GM12875 (cell line): ENCODE measurements around the gene AP2A2.

ENCODE experiments used
- H3K4me3 ChIP-seq: one replicate; pipeline ENCODE4 v1.5.1; 2011; ENCODE audit warnings: low read depth, low read length, control low read depth
- TF ChIP-seq, protein P1 (sequence below): IDR thresholded peaks from 2 replicates; pipeline ENCODE4 v1.5.1; 2011; ENCODE audit warnings: low read depth, mild to moderate bottlenecking, control low read depth, inconsistent platforms, low read length, moderate library complexity, borderline replicate concordance; ENCODE audit not compliant: insufficient read depth

Gene AP2A2

DNA sequence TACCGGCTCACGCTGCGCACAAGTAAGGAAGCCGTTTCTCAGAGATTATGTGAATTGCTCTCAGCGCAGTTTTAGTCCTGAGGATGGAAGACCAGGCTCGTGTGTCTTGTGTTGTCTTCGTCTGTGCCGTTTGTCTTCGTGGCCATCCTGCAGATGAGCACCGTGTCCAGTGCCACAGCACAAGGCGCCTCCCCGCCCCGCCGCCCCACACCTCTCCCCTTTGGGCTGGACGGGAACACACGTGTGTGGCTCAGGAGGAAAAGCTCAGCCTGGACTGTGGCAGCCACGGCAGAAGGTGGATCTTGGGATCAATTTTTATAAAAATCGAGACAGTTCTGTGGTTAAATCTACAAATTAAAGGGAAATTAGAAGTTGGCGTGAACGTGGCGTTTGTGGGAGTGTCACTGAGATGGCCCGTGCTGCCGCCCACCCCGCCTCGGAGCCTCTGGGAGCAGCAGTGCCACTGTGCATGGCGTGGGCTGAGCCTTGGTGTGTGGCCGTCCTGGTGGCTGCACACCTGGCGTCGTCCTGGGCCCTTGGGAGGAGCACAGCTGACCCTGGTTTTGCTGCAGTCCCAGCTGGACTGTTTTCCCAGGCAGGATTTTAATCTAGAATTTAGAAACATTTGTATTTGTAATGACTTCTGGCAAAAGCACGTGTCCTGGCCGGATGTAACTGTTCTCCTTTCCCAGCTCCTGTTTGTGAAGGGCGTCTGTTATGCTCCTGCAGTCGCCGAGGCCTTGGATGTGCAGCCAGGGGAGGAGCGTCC lies 85.1 kb downstream of the AP2A2 start:
- TF ChIP-seq, protein P1, sequence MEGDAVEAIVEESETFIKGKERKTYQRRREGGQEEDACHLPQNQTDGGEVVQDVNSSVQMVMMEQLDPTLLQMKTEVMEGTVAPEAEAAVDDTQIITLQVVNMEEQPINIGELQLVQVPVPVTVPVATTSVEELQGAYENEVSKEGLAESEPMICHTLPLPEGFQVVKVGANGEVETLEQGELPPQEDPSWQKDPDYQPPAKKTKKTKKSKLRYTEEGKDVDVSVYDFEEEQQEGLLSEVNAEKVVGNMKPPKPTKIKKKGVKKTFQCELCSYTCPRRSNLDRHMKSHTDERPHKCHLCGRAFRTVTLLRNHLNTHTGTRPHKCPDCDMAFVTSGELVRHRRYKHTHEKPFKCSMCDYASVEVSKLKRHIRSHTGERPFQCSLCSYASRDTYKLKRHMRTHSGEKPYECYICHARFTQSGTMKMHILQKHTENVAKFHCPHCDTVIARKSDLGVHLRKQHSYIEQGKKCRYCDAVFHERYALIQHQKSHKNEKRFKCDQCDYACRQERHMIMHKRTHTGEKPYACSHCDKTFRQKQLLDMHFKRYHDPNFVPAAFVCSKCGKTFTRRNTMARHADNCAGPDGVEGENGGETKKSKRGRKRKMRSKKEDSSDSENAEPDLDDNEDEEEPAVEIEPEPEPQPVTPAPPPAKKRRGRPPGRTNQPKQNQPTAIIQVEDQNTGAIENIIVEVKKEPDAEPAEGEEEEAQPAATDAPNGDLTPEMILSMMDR, result no peak
- no peak overlapping the region for H3K4me3 ChIP-seq

DNA sequence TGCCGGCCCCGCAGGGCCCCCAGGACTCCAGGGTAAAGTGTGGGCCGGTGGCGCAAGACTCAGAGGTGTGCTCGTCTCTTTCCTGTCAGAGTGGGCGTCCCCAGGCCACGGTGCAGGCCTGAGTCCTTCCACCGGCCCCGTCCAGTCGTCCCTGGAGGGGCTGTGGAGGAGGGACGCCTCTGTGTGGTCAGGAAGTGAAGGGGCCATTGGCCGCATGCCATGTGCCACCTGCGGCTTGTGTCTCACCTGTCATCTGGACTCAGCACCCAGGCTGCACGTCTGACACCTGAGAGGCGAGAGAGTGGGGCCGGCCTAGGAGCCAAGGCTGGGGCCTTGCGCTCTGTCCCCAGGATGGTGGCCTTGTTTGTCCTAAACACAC lies 85.6 kb downstream of the AP2A2 start:
- TF ChIP-seq, protein P1, result no peak
- no peak overlapping the region for H3K4me3 ChIP-seq

DNA sequence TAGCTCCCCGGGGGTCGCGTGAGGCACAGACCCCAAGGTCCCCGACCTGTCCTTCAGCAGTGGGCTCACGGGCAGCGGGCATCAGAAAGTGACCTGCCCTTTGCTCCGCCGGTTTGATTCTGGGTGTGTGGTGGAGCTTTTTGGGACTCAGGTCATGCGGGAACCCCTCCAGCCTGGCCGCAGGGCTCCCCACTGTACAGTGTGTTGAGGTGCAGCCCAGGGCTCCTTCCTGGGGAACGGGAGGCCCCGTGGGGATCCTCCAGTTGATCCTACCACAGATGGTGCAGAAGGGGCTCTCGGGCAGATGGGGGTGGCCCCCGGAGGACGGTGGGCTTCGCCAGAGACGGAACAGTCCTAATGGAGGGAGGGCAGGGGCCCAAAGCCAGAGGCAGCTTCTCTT lies 86.6 kb downstream of the AP2A2 start:
- H3K4me3 ChIP-seq, result no peak overlapping the region
- TF ChIP-seq, protein P1, result no peak

DNA sequence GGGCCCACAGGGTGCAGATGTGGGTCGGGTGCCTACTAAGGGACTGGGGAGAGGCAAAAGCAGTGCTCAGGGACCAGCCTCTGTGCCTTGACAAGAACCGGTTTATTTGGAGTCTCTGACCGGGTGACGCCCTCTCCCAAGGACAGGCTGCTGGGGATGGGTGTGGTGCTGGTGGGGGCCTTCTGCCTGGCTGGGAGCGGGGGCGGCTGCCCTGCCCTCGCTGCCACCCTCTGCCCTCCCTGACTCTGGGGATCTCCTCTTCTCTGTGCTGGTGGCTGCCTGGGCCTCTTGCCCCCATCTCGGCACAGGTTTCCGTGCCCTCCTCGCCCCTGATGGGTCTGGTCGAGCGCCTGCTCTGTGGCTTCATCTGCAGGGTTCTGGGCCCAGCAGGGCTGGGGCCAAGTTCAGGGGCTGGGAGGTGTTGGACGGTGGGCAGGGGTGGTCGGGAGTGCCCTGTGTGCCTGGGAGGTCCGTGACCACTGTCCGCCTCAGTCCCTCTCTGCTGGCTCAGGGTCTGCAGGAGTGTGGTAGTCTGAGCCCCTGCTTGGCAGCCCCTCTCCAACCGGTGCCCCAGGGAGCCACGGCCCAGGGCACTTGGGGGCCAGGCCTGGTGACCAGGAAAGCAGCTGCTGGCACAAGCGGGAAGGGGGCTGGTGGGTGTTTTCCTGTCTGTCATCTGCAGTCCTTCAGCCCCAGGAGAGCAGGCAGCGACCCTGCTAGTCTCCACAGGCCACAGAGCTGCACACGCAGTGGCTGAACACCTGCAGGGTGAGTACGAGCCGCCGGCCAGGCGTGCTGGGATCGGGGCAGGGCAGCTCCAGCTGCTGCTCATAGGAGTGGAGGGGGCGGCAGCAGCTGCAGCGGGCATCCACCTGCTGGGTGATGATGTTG lies 87.3 kb downstream of the AP2A2 start:
- H3K4me3 ChIP-seq, result no peak overlapping the region
- TF ChIP-seq, protein P1, result no peak

DNA sequence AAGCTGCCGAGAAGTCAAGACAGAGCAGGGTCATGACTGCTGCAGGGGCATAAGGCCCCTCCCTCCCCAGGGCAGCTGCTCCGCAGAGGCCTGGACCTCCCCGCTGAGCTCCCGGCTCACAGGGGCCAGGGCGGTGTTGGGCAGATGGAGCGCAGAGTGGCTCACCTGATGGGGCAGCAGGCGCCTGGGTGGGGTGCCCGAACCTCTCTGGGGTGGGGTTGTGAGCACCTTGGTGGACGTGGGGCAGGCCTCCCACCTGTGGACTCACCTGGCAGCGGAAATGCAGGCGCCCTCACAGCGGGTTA lies 87.9 kb downstream of the AP2A2 start:
- no peak overlapping the region for H3K4me3 ChIP-seq
- TF ChIP-seq, protein P1, result no peak

DNA sequence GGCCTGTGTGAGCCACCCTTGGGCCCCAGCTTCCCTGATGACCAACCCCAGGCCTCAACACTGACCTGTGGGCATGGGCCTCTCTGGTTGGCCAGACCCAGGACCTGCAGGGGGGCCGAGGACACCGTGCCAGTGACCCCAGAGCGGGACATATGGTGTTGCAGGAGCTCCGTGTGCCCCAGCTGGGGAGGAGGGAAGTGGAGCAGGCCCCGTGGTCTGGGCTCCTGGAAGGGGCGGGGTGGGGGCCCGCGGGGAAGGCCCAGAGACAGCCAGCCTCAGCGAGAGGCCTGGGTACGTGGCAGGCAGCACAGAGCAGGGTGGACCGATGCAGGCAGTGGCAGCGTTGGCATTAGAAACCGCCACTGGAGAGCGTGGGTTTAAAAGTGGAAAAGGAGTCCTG lies 88.6 kb downstream of the AP2A2 start:
- no peak overlapping the region for H3K4me3 ChIP-seq
- TF ChIP-seq, protein P1, result no peak

DNA sequence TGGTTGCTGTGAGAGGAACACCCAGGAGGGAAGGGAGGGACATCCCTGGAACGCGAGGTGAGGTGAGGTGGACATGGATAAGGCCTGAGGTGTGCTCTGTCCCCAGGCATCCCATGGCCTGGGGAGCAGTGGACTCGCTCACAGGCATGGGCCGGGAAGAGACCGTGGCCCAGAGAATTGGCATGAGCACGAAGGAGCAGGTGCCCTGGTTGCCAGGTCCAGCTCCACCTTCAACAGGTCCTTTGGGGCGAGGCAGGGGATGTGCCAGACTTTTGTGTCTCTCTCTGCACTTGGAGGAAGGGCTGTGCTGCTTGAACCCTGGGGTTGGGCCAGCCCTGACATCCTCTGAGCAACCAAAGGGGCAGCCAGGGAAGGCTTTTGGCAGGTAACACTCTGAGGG lies 89.4 kb downstream of the AP2A2 start:
- H3K4me3 ChIP-seq, result no peak overlapping the region
- TF ChIP-seq, protein P1, result no peak
